A673 (cell line): Measurements from ENCODE around the gene MS4A7. TPM values are rescaled to one million over a fixed set of nuclear protein-coding genes. Genes with fewer than 3 reads are reported as not detected.

Experiments
- BruUV-seq: library from RNA; stranded (reverse); fragments of 400-500 nt; replicated peaks from 2 replicates; lab custom pipeline; 2021; lab: Mats Ljungman, UMichigan
- CTCF ChIA-PET: fragments of 300-600 bp; sonication (Branson Sonifier 250); formaldehyde crosslinking; loops from one replicate; lab custom pipeline; 2022; ENCODE audit warnings: antibody characterized with exemption; lab: Charles Lee
- POLR2A ChIA-PET: fragments of 300-600 bp; sonication (Branson Sonifier 250); formaldehyde crosslinking; loops from one replicate; lab custom pipeline; 2022; ENCODE audit warnings: antibody characterized with exemption; ENCODE audit not compliant: low non-redundant PET; lab: Charles Lee
- DNase-seq: peaks from one replicate; pipeline ENCODE4 v3.0.0-alpha.2; 2015; ENCODE audit warnings: low spot score
- H3K27ac ChIP-seq: fragments of 200-600 bp; sonication (generic); 2 replicates; pipeline ENCODE4 v1.5.1; 2016; ENCODE audit warnings: mixed run types, low read depth, mild to moderate bottlenecking, mixed read lengths, antibody characterized with exemption, low read length; ENCODE audit not compliant: poor library complexity, severe bottlenecking
- H3K27me3 ChIP-seq: fragments of 200-600 bp; sonication (generic); replicated peaks from 2 replicates; pipeline ENCODE4 v1.6.1; 2017; ENCODE audit warnings: mixed run types, low read depth, mild to moderate bottlenecking, mixed read lengths, antibody characterized with exemption, low read length; ENCODE audit not compliant: insufficient read depth, poor library complexity
- H3K36me3 ChIP-seq: fragments of 200-600 bp; sonication (generic); 2 replicates; pipeline ENCODE4 v1.6.1; 2016; ENCODE audit warnings: mixed run types, mild to moderate bottlenecking, mixed read lengths, antibody characterized with exemption, low read length; ENCODE audit not compliant: insufficient read depth, poor library complexity, severe bottlenecking
- H3K4me1 ChIP-seq: fragments of 200-600 bp; sonication (generic); 2 replicates; pipeline ENCODE4 v1.6.1; 2017; ENCODE audit warnings: mixed run types, mild to moderate bottlenecking, mixed read lengths, antibody characterized with exemption, low read length; ENCODE audit not compliant: insufficient read depth, poor library complexity, severe bottlenecking
- H3K4me3 ChIP-seq: fragments of 200-600 bp; sonication (generic); 2 replicates; pipeline ENCODE4 v1.5.1; 2016; ENCODE audit warnings: low read depth, mixed run types, mild to moderate bottlenecking, mixed read lengths, low read length; ENCODE audit not compliant: poor library complexity, severe bottlenecking
- H3K9me3 ChIP-seq: fragments of 200-600 bp; sonication (generic); 2 replicates; pipeline ENCODE4 v1.6.1; 2016; ENCODE audit warnings: mixed run types, low read depth, mild to moderate bottlenecking, mixed read lengths, antibody characterized with exemption, low read length; ENCODE audit not compliant: poor library complexity, severe bottlenecking
- EZH2 ChIP-seq: fragments of 200-600 bp; sonication (generic); IDR thresholded peaks from 2 replicates; pipeline ENCODE4 v1.6.1; 2017; ENCODE audit warnings: borderline replicate concordance, low read depth, mild to moderate bottlenecking, mixed read lengths, antibody characterized with exemption, low read length; ENCODE audit not compliant: poor library complexity, severe bottlenecking
- intact Hi-C: fragments of 100-400 bp; cut with micrococcal nuclease; formaldehyde crosslinking; loops from one replicate; pipeline ENCODE4 v1.10.0; 2022; ENCODE audit not compliant: unreplicated experiment
- total RNA-seq: library from RNA; stranded (reverse); gene quantifications from 2 replicates; pipeline ENCODE4 v1.2.3, GENCODE V29; 2021
- TF ChIP-seq, protein P1 (sequence below): fragments of 300-800, 200-600 bp; sonication (generic); conservative IDR thresholded peaks from 2 replicates; pipeline ENCODE4 v1.5.1; 2017; ENCODE audit warnings: low read depth, mild to moderate bottlenecking, antibody characterized with exemption, low read length, moderate library complexity, mixed read lengths

Gene MS4A7
- total RNA-seq, 1 experiment from 2014 or later, result not detected

DNA sequence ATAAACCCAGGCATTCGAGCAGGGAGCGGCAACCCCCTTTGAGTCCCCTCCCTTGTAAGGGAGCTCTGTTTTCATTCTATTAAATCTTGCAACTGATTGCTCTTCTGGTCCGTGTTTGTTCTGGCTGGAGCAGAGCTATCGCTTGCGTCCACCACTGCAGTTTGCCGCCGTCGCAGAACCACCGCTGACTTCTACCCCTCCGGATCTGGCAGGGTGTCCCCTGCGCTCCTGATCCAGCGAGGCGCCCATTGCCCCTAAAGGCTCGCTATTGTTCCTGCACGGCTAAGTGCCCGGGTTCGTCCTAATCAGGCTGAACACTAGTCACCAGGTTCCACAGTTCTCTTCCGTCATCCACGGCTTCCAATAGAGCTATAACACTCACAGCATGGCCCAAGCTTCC lies 10.4 kb upstream of the MS4A7 start:
- intact Hi-C loops, result no loop called here
- no peaks in the 10 kb centered on the region for H3K9me3 ChIP-seq
- H3K36me3 ChIP-seq, result no peaks in the 10 kb centered on the region
- no peak overlapping the region for H3K27ac ChIP-seq
- H3K4me1 ChIP-seq, result no peaks in the 10 kb centered on the region
- TF ChIP-seq, protein P1, sequence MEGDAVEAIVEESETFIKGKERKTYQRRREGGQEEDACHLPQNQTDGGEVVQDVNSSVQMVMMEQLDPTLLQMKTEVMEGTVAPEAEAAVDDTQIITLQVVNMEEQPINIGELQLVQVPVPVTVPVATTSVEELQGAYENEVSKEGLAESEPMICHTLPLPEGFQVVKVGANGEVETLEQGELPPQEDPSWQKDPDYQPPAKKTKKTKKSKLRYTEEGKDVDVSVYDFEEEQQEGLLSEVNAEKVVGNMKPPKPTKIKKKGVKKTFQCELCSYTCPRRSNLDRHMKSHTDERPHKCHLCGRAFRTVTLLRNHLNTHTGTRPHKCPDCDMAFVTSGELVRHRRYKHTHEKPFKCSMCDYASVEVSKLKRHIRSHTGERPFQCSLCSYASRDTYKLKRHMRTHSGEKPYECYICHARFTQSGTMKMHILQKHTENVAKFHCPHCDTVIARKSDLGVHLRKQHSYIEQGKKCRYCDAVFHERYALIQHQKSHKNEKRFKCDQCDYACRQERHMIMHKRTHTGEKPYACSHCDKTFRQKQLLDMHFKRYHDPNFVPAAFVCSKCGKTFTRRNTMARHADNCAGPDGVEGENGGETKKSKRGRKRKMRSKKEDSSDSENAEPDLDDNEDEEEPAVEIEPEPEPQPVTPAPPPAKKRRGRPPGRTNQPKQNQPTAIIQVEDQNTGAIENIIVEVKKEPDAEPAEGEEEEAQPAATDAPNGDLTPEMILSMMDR, result no peak
- no peak for TF ChIP-seq EZH2
- ChIA-PET POLR2A (no interaction called here), CTCF (no interaction called here)
- BruUV-seq, result no TSS peak
- no peak for DNase-seq
- peaks cover 38% of the 10 kb centered on the region for H3K27me3 ChIP-seq
- no peak overlapping the region for H3K4me3 ChIP-seq

DNA sequence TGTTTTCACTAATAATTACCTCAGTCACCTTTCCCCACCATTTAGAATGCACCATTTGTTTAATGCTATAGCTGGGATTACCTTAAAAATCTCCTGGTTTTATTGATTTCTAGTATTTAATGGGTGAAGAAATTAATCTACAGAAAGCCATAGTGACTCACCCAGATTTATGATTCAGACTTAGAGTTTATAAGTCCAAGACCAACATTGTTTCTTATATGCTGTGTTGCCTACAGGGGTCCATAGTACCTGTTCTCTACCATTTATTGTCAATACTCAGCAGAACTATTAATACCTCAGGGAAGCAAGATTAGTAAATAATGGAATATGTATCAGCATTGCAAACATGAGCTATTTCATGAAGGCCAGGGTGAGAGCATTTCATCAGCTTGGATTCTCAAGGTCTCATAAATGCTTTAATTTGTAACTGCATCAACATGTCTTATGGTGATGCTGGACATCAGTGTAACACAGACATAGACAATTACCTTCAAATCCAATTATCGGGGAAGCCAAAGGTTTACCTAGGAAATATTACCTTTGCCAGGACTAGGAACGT lies 8.0 kb upstream of the MS4A7 start:
- POLR2A ChIA-PET, result no interaction called here
- H3K27ac ChIP-seq, result no peak overlapping the region
- intact Hi-C loops, result no loop called here

DNA sequence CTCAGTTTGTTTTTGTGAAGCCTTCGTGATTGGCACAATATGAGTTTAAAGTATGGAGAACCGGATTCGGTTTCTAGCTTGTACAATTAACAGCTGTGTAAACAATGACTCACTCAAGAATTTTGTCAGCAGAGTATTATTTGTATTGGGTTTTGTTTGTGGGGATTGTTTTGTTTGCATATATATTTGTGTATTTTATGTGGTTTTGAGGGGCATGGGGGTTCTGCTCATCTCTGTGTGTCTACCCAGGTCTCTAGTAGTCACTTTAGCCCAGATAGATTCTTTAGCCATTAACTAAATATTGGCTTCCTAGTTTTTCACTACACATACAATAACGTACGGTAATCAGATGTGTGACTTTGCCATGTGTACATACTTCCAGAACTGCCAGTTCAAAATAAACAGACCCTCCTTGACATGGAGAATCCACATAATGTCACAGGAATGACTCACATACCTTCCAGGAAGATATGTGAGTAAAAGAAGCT lies 7.5 kb upstream of the MS4A7 start:
- no peak overlapping the region for H3K27ac ChIP-seq
- CTCF ChIA-PET, result no interaction called here
- no peaks in the 10 kb centered on the region for H3K36me3 ChIP-seq
- BruUV-seq, result no TSS peak
- POLR2A ChIA-PET, result no interaction called here
- no peaks in the 10 kb centered on the region for H3K4me1 ChIP-seq
- TF ChIP-seq, protein P1, result no peak
- TF ChIP-seq EZH2, result no peak
- H3K4me3 ChIP-seq, result no peak overlapping the region
- DNase-seq, result no peak
- intact Hi-C loops, result no loop called here
- H3K27me3 ChIP-seq, result peaks cover 20% of the 10 kb centered on the region
- no peaks in the 10 kb centered on the region for H3K9me3 ChIP-seq

More for the DNA sequence above, 8.0 kb upstream of the MS4A7 start:
- DNase-seq, result no peak
- CTCF ChIA-PET, result no interaction called here
- Histone ChIP-seq H3K4me3 (no peak overlapping the region), H3K27me3 (peaks cover 22% of the 10 kb centered on the region), H3K36me3 (no peaks in the 10 kb centered on the region), H3K9me3 (no peaks in the 10 kb centered on the region), H3K4me1 (no peaks in the 10 kb centered on the region)
- TF ChIP-seq EZH2, result no peak
- TF ChIP-seq, protein P1, result no peak
- BruUV-seq, result no TSS peak
